Liver (tissue), 3 donors: ENCODE data around the gene RGS3.

Experiments used
- GABPA ChIP-seq, 2 donors: IDR thresholded peaks in 1 of 2; conservative IDR thresholded peaks in 1 of 2; 2 replicates each; pipeline ENCODE4 v1.6.1; 2016; ENCODE audit warnings: antibody characterized with exemption in 2 of 2, mild to moderate bottlenecking in 1 of 2, moderate library complexity in 1 of 2
- RAD21 ChIP-seq, 2 donors: IDR thresholded peaks; 2 replicates each; pipeline ENCODE4 v1.6.1; 2016; ENCODE audit warnings: antibody characterized with exemption in 2 of 2, mild to moderate bottlenecking in 2 of 2
- RXRA ChIP-seq, 2 donors: IDR thresholded peaks; 2 replicates each; pipeline ENCODE4 v1.6.1; 2017 to 2018; ENCODE audit warnings: antibody characterized with exemption in 2 of 2, mild to moderate bottlenecking in 1 of 2
- TAF1 ChIP-seq: conservative IDR thresholded peaks from 2 replicates; pipeline ENCODE4 v1.6.1; 2016; ENCODE audit warnings: antibody characterized with exemption, mild to moderate bottlenecking
- YY1 ChIP-seq: IDR thresholded peaks from 2 replicates; pipeline ENCODE4 v1.6.1; 2016; ENCODE audit warnings: antibody characterized with exemption, mild to moderate bottlenecking
- TF ChIP-seq, protein P1 (sequence below): fragments of 150-350 bp; IDR thresholded peaks from 2 replicates; pipeline ENCODE4 v1.5.1; 2017; ENCODE audit warnings: improper control_type of control experiment, low read depth, low read length; ENCODE audit not compliant: missing input control
- TF ChIP-seq, protein P2 (sequence below): IDR thresholded peaks from 2 replicates; pipeline ENCODE4 v1.6.1; 2016; ENCODE audit warnings: antibody characterized with exemption, mild to moderate bottlenecking
- TF ChIP-seq, protein P3 (sequence below): IDR thresholded peaks from 2 replicates; pipeline ENCODE4 v1.6.1; 2016; ENCODE audit warnings: antibody characterized with exemption
- TF ChIP-seq, protein P4 (sequence below): IDR thresholded peaks from 2 replicates; pipeline ENCODE4 v1.6.1; 2016; ENCODE audit warnings: antibody characterized with exemption
- donor health status: healthy.
- donor health status: healthy.

DNA sequence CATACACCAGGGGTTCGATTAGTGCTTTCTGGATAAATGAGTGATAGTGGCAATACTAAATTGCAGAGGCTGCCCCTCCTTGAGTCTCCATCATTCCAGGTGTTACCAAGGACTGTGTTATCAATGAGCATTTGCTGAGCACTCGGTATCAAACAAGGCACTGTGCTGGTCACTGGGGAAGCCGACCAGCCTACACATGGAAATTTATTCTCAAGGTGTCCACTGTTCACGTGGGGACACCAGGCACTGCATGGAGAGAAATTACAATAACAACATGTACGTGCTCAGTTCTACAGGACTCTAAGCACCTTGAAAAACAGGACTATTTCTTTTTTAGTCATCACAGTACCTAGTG is 22.2 kb downstream of the RGS3 start:
- TF ChIP-seq, protein P1, sequence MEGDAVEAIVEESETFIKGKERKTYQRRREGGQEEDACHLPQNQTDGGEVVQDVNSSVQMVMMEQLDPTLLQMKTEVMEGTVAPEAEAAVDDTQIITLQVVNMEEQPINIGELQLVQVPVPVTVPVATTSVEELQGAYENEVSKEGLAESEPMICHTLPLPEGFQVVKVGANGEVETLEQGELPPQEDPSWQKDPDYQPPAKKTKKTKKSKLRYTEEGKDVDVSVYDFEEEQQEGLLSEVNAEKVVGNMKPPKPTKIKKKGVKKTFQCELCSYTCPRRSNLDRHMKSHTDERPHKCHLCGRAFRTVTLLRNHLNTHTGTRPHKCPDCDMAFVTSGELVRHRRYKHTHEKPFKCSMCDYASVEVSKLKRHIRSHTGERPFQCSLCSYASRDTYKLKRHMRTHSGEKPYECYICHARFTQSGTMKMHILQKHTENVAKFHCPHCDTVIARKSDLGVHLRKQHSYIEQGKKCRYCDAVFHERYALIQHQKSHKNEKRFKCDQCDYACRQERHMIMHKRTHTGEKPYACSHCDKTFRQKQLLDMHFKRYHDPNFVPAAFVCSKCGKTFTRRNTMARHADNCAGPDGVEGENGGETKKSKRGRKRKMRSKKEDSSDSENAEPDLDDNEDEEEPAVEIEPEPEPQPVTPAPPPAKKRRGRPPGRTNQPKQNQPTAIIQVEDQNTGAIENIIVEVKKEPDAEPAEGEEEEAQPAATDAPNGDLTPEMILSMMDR = no peak
- TF ChIP-seq GABPA (IDR thresholded peaks at IDR 0.05 in 1 of 2, conservative IDR thresholded peaks at IDR 0.05 in 1 of 2) = no peak
- no peak for TF ChIP-seq YY1
- TF ChIP-seq, protein P2, sequence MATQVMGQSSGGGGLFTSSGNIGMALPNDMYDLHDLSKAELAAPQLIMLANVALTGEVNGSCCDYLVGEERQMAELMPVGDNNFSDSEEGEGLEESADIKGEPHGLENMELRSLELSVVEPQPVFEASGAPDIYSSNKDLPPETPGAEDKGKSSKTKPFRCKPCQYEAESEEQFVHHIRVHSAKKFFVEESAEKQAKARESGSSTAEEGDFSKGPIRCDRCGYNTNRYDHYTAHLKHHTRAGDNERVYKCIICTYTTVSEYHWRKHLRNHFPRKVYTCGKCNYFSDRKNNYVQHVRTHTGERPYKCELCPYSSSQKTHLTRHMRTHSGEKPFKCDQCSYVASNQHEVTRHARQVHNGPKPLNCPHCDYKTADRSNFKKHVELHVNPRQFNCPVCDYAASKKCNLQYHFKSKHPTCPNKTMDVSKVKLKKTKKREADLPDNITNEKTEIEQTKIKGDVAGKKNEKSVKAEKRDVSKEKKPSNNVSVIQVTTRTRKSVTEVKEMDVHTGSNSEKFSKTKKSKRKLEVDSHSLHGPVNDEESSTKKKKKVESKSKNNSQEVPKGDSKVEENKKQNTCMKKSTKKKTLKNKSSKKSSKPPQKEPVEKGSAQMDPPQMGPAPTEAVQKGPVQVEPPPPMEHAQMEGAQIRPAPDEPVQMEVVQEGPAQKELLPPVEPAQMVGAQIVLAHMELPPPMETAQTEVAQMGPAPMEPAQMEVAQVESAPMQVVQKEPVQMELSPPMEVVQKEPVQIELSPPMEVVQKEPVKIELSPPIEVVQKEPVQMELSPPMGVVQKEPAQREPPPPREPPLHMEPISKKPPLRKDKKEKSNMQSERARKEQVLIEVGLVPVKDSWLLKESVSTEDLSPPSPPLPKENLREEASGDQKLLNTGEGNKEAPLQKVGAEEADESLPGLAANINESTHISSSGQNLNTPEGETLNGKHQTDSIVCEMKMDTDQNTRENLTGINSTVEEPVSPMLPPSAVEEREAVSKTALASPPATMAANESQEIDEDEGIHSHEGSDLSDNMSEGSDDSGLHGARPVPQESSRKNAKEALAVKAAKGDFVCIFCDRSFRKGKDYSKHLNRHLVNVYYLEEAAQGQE = no peak
- TF ChIP-seq, protein P3, sequence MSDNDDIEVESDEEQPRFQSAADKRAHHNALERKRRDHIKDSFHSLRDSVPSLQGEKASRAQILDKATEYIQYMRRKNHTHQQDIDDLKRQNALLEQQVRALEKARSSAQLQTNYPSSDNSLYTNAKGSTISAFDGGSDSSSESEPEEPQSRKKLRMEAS = no peak
- no peak for TF ChIP-seq RXRA (IDR thresholded peaks at IDR 0.05)
- no peak for TF ChIP-seq RAD21 (IDR thresholded peaks at IDR 0.05)
- TF ChIP-seq TAF1 = no peak
- TF ChIP-seq, protein P4, sequence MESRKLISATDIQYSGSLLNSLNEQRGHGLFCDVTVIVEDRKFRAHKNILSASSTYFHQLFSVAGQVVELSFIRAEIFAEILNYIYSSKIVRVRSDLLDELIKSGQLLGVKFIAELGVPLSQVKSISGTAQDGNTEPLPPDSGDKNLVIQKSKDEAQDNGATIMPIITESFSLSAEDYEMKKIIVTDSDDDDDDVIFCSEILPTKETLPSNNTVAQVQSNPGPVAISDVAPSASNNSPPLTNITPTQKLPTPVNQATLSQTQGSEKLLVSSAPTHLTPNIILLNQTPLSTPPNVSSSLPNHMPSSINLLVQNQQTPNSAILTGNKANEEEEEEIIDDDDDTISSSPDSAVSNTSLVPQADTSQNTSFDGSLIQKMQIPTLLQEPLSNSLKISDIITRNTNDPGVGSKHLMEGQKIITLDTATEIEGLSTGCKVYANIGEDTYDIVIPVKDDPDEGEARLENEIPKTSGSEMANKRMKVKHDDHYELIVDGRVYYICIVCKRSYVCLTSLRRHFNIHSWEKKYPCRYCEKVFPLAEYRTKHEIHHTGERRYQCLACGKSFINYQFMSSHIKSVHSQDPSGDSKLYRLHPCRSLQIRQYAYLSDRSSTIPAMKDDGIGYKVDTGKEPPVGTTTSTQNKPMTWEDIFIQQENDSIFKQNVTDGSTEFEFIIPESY = no peak
